Upper lobe of right lung (tissue), 1 donor: ENCODE data around the gene ACP3. TPM values are rescaled to one million over a fixed set of nuclear protein-coding genes. Genes with fewer than 3 reads are reported as not detected.

Source experiments
- ATAC-seq: fragments of 200-7000 bp; cut with Tn5 transposase; one replicate; pipeline ENCODE4 v1.9.1; 2020; ENCODE audit warnings: mild to moderate bottlenecking, moderate library complexity
- DNase-seq: peaks from one replicate; pipeline ENCODE4 v3.0.0-alpha.2; 2020
- H3K27ac ChIP-seq: fragments of 200-600 bp; one replicate; pipeline ENCODE4 v1.8.0; 2022
- H3K27me3 ChIP-seq: fragments of 200-600 bp; one replicate; pipeline ENCODE4 v1.8.0; 2022; ENCODE audit warnings: mild to moderate bottlenecking
- H3K36me3 ChIP-seq: fragments of 200-600 bp; one replicate; pipeline ENCODE4 v1.8.0; 2022
- H3K4me1 ChIP-seq: fragments of 200-600 bp; one replicate; pipeline ENCODE4 v1.8.0; 2022
- H3K4me3 ChIP-seq: fragments of 200-600 bp; one replicate; pipeline ENCODE4 v1.8.0; 2022; ENCODE audit warnings: mild to moderate bottlenecking
- H3K9me3 ChIP-seq: fragments of 200-600 bp; one replicate; pipeline ENCODE4 v1.8.0; 2022
- intact Hi-C: fragments of 100-400 bp; cut with DNase I; formaldehyde crosslinking; loops from one replicate; pipeline ENCODE4 v1.11.0; 2022
- total RNA-seq: library from RNA; stranded (reverse); fragmentation: NEBNext Ultra II Directional; extraction: Animal tissue kit (Norgen Biotek cat#: 25700); gene quantifications from one replicate; pipeline ENCODE4 v1.2.1, GENCODE V29; 2021
- TF ChIP-seq, protein P1 (sequence below): fragments of 200-600 bp; IDR thresholded peaks from one replicate; pipeline ENCODE4 v1.8.0; 2022; ENCODE audit warnings: antibody characterized with exemption
- donor health status: DM: no; HTN: yes; CAD: no; lungs with severe emphysema.

Gene ACP3
- total RNA-seq, 1 donor from 2014 or later = 11.5 TPM

DNA sequence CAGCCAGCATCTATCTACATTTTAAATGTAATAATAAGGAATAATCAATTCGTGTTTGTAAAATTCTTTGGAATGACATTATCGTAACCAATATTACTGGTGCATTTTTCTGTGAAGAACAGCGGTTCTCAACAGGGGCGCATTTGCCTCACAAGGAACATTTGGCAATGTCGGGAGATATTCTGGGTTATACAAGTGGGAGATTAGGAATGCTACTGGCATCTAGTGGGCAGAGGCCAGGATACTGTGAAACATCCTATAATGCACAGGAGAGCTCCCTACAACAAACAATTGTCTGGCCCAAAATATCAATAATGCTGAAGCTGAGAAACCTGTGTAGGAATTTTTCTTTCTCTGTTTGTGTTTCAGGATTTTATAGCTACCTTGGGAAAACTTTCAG, 25.0 kb downstream of the ACP3 start:
- DNase-seq = no peak
- intact Hi-C loops = loop anchor here (5.0 kb wide), 1 partner anchor 85 kb away; no protein-coding TSS in a partner anchor
- ATAC-seq = peak; percentile 75
- H3K4me1 ChIP-seq = peaks cover 11% of the 10 kb centered on the region
- no peaks in the 10 kb centered on the region for H3K9me3 ChIP-seq
- H3K27ac ChIP-seq = no peak overlapping the region
- H3K27me3 ChIP-seq = no peaks in the 10 kb centered on the region
- TF ChIP-seq, protein P1, sequence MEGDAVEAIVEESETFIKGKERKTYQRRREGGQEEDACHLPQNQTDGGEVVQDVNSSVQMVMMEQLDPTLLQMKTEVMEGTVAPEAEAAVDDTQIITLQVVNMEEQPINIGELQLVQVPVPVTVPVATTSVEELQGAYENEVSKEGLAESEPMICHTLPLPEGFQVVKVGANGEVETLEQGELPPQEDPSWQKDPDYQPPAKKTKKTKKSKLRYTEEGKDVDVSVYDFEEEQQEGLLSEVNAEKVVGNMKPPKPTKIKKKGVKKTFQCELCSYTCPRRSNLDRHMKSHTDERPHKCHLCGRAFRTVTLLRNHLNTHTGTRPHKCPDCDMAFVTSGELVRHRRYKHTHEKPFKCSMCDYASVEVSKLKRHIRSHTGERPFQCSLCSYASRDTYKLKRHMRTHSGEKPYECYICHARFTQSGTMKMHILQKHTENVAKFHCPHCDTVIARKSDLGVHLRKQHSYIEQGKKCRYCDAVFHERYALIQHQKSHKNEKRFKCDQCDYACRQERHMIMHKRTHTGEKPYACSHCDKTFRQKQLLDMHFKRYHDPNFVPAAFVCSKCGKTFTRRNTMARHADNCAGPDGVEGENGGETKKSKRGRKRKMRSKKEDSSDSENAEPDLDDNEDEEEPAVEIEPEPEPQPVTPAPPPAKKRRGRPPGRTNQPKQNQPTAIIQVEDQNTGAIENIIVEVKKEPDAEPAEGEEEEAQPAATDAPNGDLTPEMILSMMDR = no peak
- no peaks in the 10 kb centered on the region for H3K36me3 ChIP-seq
- H3K4me3 ChIP-seq = no peak overlapping the region

DNA sequence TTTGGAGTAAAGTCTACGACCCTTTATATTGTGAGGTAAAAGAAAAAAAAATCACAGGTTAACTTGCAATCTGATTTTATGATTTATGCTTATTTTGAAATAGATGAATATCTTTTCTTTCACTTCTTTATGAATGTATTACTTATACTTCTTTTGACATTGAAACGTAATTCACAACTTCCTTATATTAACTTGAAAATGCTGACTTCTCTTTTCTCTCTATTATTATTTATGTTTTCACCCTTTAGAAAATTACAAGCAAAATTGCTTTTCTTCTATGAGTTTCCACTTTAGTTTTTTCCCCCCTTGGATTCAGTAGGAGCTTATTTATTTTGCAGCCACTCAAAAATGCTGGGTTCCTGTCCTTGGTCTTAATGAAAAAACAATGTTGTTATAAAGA, 25.4 kb downstream of the ACP3 start:
- Histone ChIP-seq H3K9me3 (no peaks in the 10 kb centered on the region), H3K27me3 (no peaks in the 10 kb centered on the region), H3K36me3 (no peaks in the 10 kb centered on the region), H3K27ac (no peak overlapping the region), H3K4me3 (no peak overlapping the region), H3K4me1 (peaks cover 11% of the 10 kb centered on the region)
- no peak for ATAC-seq
- intact Hi-C loops = loop anchor here (5.0 kb wide), 1 partner anchor 85 kb away; no protein-coding TSS in a partner anchor
- TF ChIP-seq, protein P1 = no peak
- no peak for DNase-seq

DNA sequence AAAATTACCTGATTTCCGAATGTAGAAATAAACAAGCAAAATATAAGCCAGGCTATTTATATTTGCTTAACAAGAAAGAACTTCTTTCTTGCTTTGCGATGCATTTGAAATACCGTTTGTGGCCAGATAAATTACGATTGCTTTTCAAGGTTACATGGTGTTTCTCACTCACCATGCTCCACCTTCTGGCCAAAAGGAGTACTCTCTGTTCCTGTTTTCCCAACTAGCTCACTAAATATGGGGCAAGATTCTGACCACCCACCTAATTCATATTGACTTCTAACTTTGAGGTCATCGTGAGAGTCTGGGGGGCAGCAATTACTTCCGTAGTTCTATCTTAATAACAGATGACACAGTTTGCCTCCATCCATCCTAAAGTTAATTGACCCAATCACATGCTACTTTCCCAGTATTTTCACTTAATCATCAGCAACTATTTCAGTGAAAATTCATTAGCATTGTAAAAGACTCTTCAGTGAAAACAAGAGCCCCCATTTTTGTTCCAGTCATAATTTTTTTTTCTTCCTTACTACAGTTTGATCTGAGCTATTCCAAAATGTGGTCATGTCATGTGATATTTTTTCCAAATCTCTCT, 25.9 kb downstream of the ACP3 start:
- intact Hi-C loops = loop anchor here (5.0 kb wide), 1 partner anchor 86 kb away; no protein-coding TSS in a partner anchor
- no peak overlapping the region for H3K27ac ChIP-seq
- no peaks in the 10 kb centered on the region for H3K27me3 ChIP-seq
- DNase-seq = no peak
- ATAC-seq = peak; percentile 90
- H3K4me1 ChIP-seq = peaks cover 11% of the 10 kb centered on the region
- TF ChIP-seq, protein P1 = peak; percentile 83
- no peak overlapping the region for H3K4me3 ChIP-seq
- no peaks in the 10 kb centered on the region for H3K9me3 ChIP-seq
- H3K36me3 ChIP-seq = no peaks in the 10 kb centered on the region

DNA sequence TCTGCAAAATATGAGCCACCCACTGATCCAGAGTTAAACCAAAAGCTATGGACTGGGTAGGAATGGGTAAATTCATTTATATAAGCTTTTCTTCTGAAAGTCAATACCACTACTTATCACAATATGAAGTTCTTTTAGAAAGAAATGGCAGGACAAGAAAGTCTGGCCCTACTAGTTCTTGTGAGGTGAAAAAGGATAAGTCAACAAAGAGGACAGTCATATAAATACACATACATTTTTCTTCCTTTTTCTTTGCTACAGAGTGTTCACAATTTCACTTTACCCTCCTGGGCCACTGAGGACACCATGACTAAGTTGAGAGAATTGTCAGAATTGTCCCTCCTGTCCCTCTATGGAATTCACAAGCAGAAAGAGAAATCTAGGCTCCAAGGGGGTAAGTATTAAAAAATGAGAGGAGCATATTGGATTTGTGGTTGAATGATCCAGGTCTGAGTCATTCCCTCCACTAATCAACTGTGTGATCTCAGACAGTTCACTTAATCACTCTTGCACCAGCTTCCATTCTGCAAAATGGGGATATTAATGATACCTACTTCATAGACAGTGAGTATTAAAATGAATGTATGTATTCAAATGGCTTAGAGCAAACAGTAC, 27.6 kb downstream of the ACP3 start:
- intact Hi-C loops = loop anchor here (5.0 kb wide), 1 partner anchor 87 kb away; no protein-coding TSS in a partner anchor
- TF ChIP-seq, protein P1 = no peak

DNA sequence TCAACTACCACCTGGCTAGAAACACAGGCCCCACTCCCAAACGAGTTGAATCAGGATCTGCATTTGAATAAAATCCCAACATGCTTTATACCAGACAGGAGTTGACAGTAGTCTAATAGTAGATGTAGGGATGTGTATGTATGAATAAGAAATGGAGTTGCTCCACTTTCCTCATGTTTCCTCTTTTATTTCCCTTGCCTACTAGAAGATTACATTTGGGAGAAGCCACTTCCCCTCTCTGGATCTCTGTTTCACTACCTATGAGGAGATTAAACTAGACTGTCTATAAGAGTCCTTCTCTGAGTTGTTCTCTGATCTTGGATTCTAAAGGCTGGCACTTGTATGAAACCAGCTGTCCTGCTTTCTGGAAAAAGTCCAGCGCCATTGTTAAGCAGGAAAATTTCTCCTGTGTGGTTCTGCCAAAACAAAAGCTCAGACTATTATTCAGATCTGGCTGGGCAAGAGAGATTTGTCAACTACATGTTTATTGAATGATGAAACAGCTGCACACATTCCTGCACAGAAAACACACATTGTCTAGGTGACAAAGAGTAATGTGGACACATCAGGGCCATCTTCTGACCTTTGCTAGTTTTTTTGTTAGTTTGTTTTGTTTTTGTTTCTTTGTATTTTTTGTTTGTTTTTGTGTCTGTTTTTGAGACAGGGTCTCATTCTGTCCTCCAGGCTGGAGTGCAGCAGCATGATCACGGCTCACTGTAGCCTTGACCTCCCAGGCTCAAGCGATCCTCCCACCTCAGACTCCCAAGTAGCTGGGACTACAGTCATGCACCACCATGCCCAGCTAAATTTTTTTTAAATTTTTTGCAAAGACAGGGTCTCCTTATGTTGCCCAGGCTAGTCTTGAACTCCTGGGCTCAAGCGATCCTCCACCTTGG, 29.9 kb downstream of the ACP3 start:
- H3K9me3 ChIP-seq = no peaks in the 10 kb centered on the region
- intact Hi-C loops = no loop called here
- TF ChIP-seq, protein P1 = no peak
- ATAC-seq (peak; percentile 47), DNase-seq (no peak)
- H3K27ac ChIP-seq = no peak overlapping the region
- H3K36me3 ChIP-seq = no peaks in the 10 kb centered on the region
- peaks cover 11% of the 10 kb centered on the region for H3K4me1 ChIP-seq
- H3K4me3 ChIP-seq = no peak overlapping the region
- no peaks in the 10 kb centered on the region for H3K27me3 ChIP-seq

More for the DNA sequence above, 27.6 kb downstream of the ACP3 start:
- Histone ChIP-seq H3K27me3 (no peaks in the 10 kb centered on the region), H3K4me3 (no peak overlapping the region), H3K9me3 (no peaks in the 10 kb centered on the region), H3K36me3 (no peaks in the 10 kb centered on the region), H3K4me1 (peaks cover 11% of the 10 kb centered on the region), H3K27ac (no peak overlapping the region)
- DNase-seq (no peak), ATAC-seq (no peak)
